HepG2 (cell line): ENCODE measurements around the gene PGA5. TPM values are rescaled to one million over a fixed set of nuclear protein-coding genes. Genes with fewer than 3 reads are reported as not detected.
A peak's percentile ranks its signal among the peaks of the same experiment; 100 is the strongest.

Source experiments
- AGO2 ChIP-seq: fragments of 200-400 bp; formaldehyde crosslinking; optimal IDR thresholded peaks from 2 replicates; pipeline ENCODE3; 2017; ENCODE audit warnings: mild to moderate bottlenecking, low read depth, low read length, moderate library complexity
- BRD4 ChIP-seq: sonication (generic); formaldehyde crosslinking; IDR thresholded peaks from 2 replicates; pipeline ENCODE4 v1.4.0; 2020; ENCODE audit warnings: missing genetic modification reagents
- GZF1 ChIP-seq: sonication (generic); formaldehyde crosslinking; IDR thresholded peaks from 2 replicates; pipeline ENCODE4 v1.5.1; 2020; ENCODE audit warnings: mild to moderate bottlenecking, missing genetic modification reagents
- HDAC1 ChIP-seq: sonication (generic); formaldehyde crosslinking; IDR thresholded peaks from 2 replicates; pipeline ENCODE4 v1.5.1; 2020; ENCODE audit warnings: mild to moderate bottlenecking, missing genetic modification reagents
- HNF4G ChIP-seq, 2 experiments: sonication (generic) in 1 of 2; formaldehyde crosslinking in 1 of 2; IDR thresholded peaks; 2 replicates each; pipeline versions ENCODE4 v1.4.0 to v1.6.1; 2011 to 2020; ENCODE audit warnings: borderline replicate concordance in 2 of 2, low read depth in 2 of 2, mild to moderate bottlenecking in 2 of 2, low read length in 1 of 2, missing genetic modification reagents in 1 of 2, moderate library complexity in 1 of 2
- HOMEZ ChIP-seq: IDR thresholded peaks from 2 replicates; pipeline ENCODE4 v1.6.1; 2016; ENCODE audit warnings: low read depth
- MEF2D ChIP-seq: sonication (generic); formaldehyde crosslinking; IDR thresholded peaks from 2 replicates; pipeline ENCODE4 v1.5.1; 2020; ENCODE audit warnings: mild to moderate bottlenecking, missing genetic modification reagents
- NR2F6 ChIP-seq, 2 experiments: IDR thresholded peaks; 2 replicates each; pipeline ENCODE4 v1.6.1; 2016; ENCODE audit warnings: antibody characterized with exemption in 1 of 2, mild to moderate bottlenecking in 1 of 2
- PBX2 ChIP-seq: IDR thresholded peaks from 2 replicates; pipeline ENCODE4 v1.6.1; 2016; ENCODE audit warnings: control low read depth
- POGZ ChIP-seq: sonication (generic); formaldehyde crosslinking; IDR thresholded peaks from 2 replicates; pipeline ENCODE4 v1.4.0; 2020; ENCODE audit warnings: mild to moderate bottlenecking, missing genetic modification reagents
- REST ChIP-seq, 2 experiments: IDR thresholded peaks; 2 replicates each; pipeline ENCODE4 v1.6.1; 2011 to 2012; ENCODE audit warnings: low read length in 2 of 2, borderline replicate concordance in 1 of 2, low read depth in 1 of 2, mild to moderate bottlenecking in 1 of 2, moderate library complexity in 1 of 2
- SPEN ChIP-seq: sonication (generic); formaldehyde crosslinking; IDR thresholded peaks from 2 replicates; pipeline ENCODE4 v1.5.1; 2020; ENCODE audit warnings: low read depth, mild to moderate bottlenecking, missing genetic modification reagents
- TFAP4 ChIP-seq: sonication (generic); IDR thresholded peaks from 2 replicates; pipeline ENCODE4 v1.6.1; 2016; ENCODE audit warnings: low read depth, borderline replicate concordance
- XBP1 ChIP-seq: sonication (generic); formaldehyde crosslinking; IDR thresholded peaks from 2 replicates; pipeline ENCODE4 v1.5.0; 2020; ENCODE audit warnings: missing genetic modification reagents
- ZBTB20 ChIP-seq: sonication (generic); formaldehyde crosslinking; IDR thresholded peaks from 2 replicates; pipeline ENCODE4 v1.8.1; 2023; ENCODE audit warnings: missing genetic modification reagents, low read depth, mild to moderate bottlenecking, borderline replicate concordance
- ZBTB37 ChIP-seq: sonication (generic); formaldehyde crosslinking; IDR thresholded peaks from 2 replicates; pipeline ENCODE4 v1.4.0; 2020; ENCODE audit warnings: mild to moderate bottlenecking, missing genetic modification reagents
- ZFX ChIP-seq: sonication (generic); formaldehyde crosslinking; IDR thresholded peaks from 2 replicates; pipeline ENCODE4 v1.4.0; 2020; ENCODE audit warnings: mild to moderate bottlenecking, low read depth, missing genetic modification reagents, moderate library complexity
- ZNF432 ChIP-seq: sonication (generic); formaldehyde crosslinking; IDR thresholded peaks from 2 replicates; pipeline ENCODE4 v1.5.0; 2020; ENCODE audit warnings: missing genetic modification reagents, mild to moderate bottlenecking, borderline replicate concordance
- ZNF781 ChIP-seq: sonication (generic); formaldehyde crosslinking; IDR thresholded peaks from 2 replicates; pipeline ENCODE4 v1.5.1; 2020; ENCODE audit warnings: borderline replicate concordance, mild to moderate bottlenecking, missing genetic modification reagents; ENCODE audit errors: not compliant biosample characterization
- ZSCAN12 ChIP-seq: sonication (generic); formaldehyde crosslinking; IDR thresholded peaks from 2 replicates; pipeline ENCODE4 v1.9.0; 2021; ENCODE audit warnings: mild to moderate bottlenecking, missing genetic modification reagents
- polyA plus RNA-seq, 8 experiments: library from polyadenylated mRNA; depleted of rRNA in 3 of 8; stranded (reverse) in 7 of 8; unstranded in 1 of 8; fragments of >200 nt; fragmentation: Illumina TruSeq in 4 of 8; extraction: Trizol in 4 of 8; gene quantifications; 2 replicates each; pipeline versions ENCODE4 v1.2.1 to v1.2.3, GENCODE V29; 2011 to 2016; ENCODE audit warnings: low read depth in 4 of 8, missing spikeins in 1 of 8, mixed read lengths in 1 of 8; ENCODE audit not compliant: insufficient read depth in 1 of 8
- total RNA-seq, 5 experiments: library from RNA; depleted of rRNA; stranded (reverse); fragments of >200 nt; fragmentation: Illumina TruSeq; extraction: Trizol; gene quantifications; 2 replicates each; pipeline ENCODE4 v1.2.3, GENCODE V29; 2016; ENCODE audit warnings: low read depth in 1 of 5

Gene PGA5
- total and polyA plus RNA-seq, 2 of the 13 experiments (the other 11 are each of a cell fraction or from before 2014, with no cell fraction given), result not detected

- TF ChIP-seq ZBTB37 (peak; percentile 41; the same call in 1 of the 2 replicates), SPEN (CRISPR knock-in tag) (peak; percentile 44; the same call in 1 of the 2 replicates), POGZ (0 out of 2 replicates have a peak, but pooled peaks have one; percentile 25), HDAC1 (peak; percentile 44; the same call in 1 of the 2 replicates), ZNF781 (CRISPR knock-in tag) (no peak), HNF4G (IDR thresholded peaks at IDR 0.05; ENCODE audit: borderline replicate concordance, low read depth, low read length) (0 out of 2 replicates have a peak, but pooled peaks have one; percentile 19), HNF4G (CRISPR knock-in tag; IDR thresholded peaks at IDR 0.05; ENCODE audit: borderline replicate concordance, low read depth) (no peak), XBP1 (CRISPR knock-in tag) (0 out of 2 replicates have a peak, but pooled peaks have one; percentile 55), AGO2 (peak; percentile 72), GZF1 (CRISPR knock-in tag) (0 out of 2 replicates have a peak, but pooled peaks have one; percentile 55), ZNF432 (no peak), ZBTB20 (CRISPR knock-in tag) (peak; percentile 82; the same call in 1 of the 2 replicates), NR2F6 (IDR thresholded peaks at IDR 0.05) (peak; percentile 63), NR2F6 (CRISPR knock-in tag; IDR thresholded peaks at IDR 0.05) (peak; percentile 81), REST (IDR thresholded peaks at IDR 0.05; ENCODE audit: borderline replicate concordance in 1 of 2, low read depth in 1 of 2, low read length in 2 of 2) (peak in 1 of 2 experiments; percentile 61; a peak in 1 of 4 replicates), ZSCAN12 (CRISPR knock-in tag) (peak; percentile 49; the same call in 1 of the 2 replicates), MEF2D (peak; percentile 61; the same call in 1 of the 2 replicates), BRD4 (CRISPR knock-in tag) (0 out of 2 replicates have a peak, but pooled peaks have one; percentile 35), PBX2 (CRISPR knock-in tag) (no peak), TFAP4 (peak; percentile 72; the same call in 1 of the 2 replicates), ZFX (CRISPR knock-in tag) (peak; percentile 53; the same call in 1 of the 2 replicates), HOMEZ (0 out of 2 replicates have a peak, but pooled peaks have one; percentile 49)
Measured at GRCh38 chr11:61267437-61267841, 26.5 kb downstream of the PGA5 start (continued).
